ENCODE data around the gene FBXO47. TPM values are rescaled to one million over a fixed set of nuclear protein-coding genes. Genes with fewer than 3 reads are reported as not detected.
A peak's percentile ranks its signal among the peaks of the same experiment; 100 is the strongest.

FBXO47 gene
- total RNA-seq, 2 donors from 2014 or later: not detected

- Mint-ChIP-seq H3K27ac (peak overlapping the region; percentile 82), H3K4me3 (no peak overlapping the region), H3K27me3 (no peaks in the 10 kb centered on the region), H3K9me3 (no peaks in the 10 kb centered on the region), H3K4me1 (peaks cover 11% of the 10 kb centered on the region), H3K36me3 (ENCODE audit: low read depth) (peaks cover 86% of the 10 kb centered on the region)
- ATAC-seq (replicated peaks): no peak
Measured at GRCh38 chr17:38907930-38908675, 59.1 kb downstream of the FBXO47 start.

GRCh38 chr17:38906460-38907228 lies 60.6 kb downstream of the FBXO47 start:
- H3K36me3 Mint-ChIP-seq (ENCODE audit: low read depth): peaks cover 83% of the 10 kb centered on the region
- ATAC-seq (replicated peaks): no peak
- H3K4me1 Mint-ChIP-seq: peaks cover 14% of the 10 kb centered on the region
- H3K27me3 Mint-ChIP-seq: no peaks in the 10 kb centered on the region
- no peaks in the 10 kb centered on the region for H3K9me3 Mint-ChIP-seq
- H3K4me3 Mint-ChIP-seq: no peak overlapping the region
- H3K27ac Mint-ChIP-seq: peak overlapping the region; percentile 82

- Mint-ChIP-seq H3K4me3 (no peak overlapping the region), H3K27ac (peak overlapping the region; percentile 30), H3K27me3 (no peaks in the 10 kb centered on the region), H3K4me1 (peaks cover 20% of the 10 kb centered on the region), H3K36me3 (ENCODE audit: low read depth) (peaks cover 82% of the 10 kb centered on the region), H3K9me3 (no peaks in the 10 kb centered on the region)
- no peak for ATAC-seq (replicated peaks)
Measured at GRCh38 chr17:38905375-38905774, 61.8 kb downstream of the FBXO47 start.

GRCh38 chr17:38904892-38905291 lies 62.3 kb downstream of the FBXO47 start:
- Mint-ChIP-seq H3K9me3 (no peaks in the 10 kb centered on the region), H3K27me3 (no peaks in the 10 kb centered on the region), H3K4me1 (peaks cover 20% of the 10 kb centered on the region), H3K27ac (no peak overlapping the region), H3K4me3 (no peak overlapping the region), H3K36me3 (ENCODE audit: low read depth) (peaks cover 80% of the 10 kb centered on the region)
- no peak for ATAC-seq (replicated peaks)

- ATAC-seq (replicated peaks): no peak
- peaks cover 31% of the 10 kb centered on the region for H3K4me1 Mint-ChIP-seq
- peaks cover 86% of the 10 kb centered on the region for H3K36me3 Mint-ChIP-seq (ENCODE audit: low read depth)
- H3K27ac Mint-ChIP-seq: peak overlapping the region; percentile 16
- no peaks in the 10 kb centered on the region for H3K27me3 Mint-ChIP-seq
- H3K9me3 Mint-ChIP-seq: no peaks in the 10 kb centered on the region
- H3K4me3 Mint-ChIP-seq: no peak overlapping the region
Measured at GRCh38 chr17:38903404-38903803, 63.8 kb downstream of the FBXO47 start.

GRCh38 chr17:38900978-38901656 lies 66.1 kb downstream of the FBXO47 start:
- H3K4me3 Mint-ChIP-seq: peak overlapping the region; percentile 10

GRCh38 chr17:38899421-38899820 lies 67.8 kb downstream of the FBXO47 start:
- Mint-ChIP-seq H3K36me3 (ENCODE audit: low read depth) (peaks cover 76% of the 10 kb centered on the region), H3K27ac (peak overlapping the region; percentile 87), H3K27me3 (no peaks in the 10 kb centered on the region), H3K4me3 (peak overlapping the region; percentile 83), H3K9me3 (no peaks in the 10 kb centered on the region), H3K4me1 (peaks cover 37% of the 10 kb centered on the region)
- no peak for ATAC-seq (replicated peaks)

More at GRCh38 chr17:38900978-38901656, 66.1 kb downstream of the FBXO47 start:
- Mint-ChIP-seq H3K9me3 (no peaks in the 10 kb centered on the region), H3K4me1 (peaks cover 37% of the 10 kb centered on the region), H3K36me3 (ENCODE audit: low read depth) (peaks cover 82% of the 10 kb centered on the region), H3K27ac (peak overlapping the region; percentile 62), H3K27me3 (no peaks in the 10 kb centered on the region)
- ATAC-seq (replicated peaks): no peak

GRCh38 chr17:38898812-38899348 lies 68.3 kb downstream of the FBXO47 start:
- Mint-ChIP-seq H3K4me1 (peaks cover 37% of the 10 kb centered on the region), H3K9me3 (no peaks in the 10 kb centered on the region), H3K4me3 (peak overlapping the region; percentile 83), H3K27ac (peak overlapping the region; percentile 87), H3K27me3 (no peaks in the 10 kb centered on the region), H3K36me3 (ENCODE audit: low read depth) (peaks cover 76% of the 10 kb centered on the region)
- ATAC-seq (replicated peaks): peak; percentile 96

- Mint-ChIP-seq H3K36me3 (ENCODE audit: low read depth) (peaks cover 75% of the 10 kb centered on the region), H3K27me3 (no peaks in the 10 kb centered on the region), H3K9me3 (no peaks in the 10 kb centered on the region), H3K27ac (peak overlapping the region; percentile 87), H3K4me3 (peak overlapping the region; percentile 83), H3K4me1 (peaks cover 33% of the 10 kb centered on the region)
- peak; percentile 40 for ATAC-seq (replicated peaks)
Measured at GRCh38 chr17:38898291-38898679, 68.9 kb downstream of the FBXO47 start.

- no peaks in the 10 kb centered on the region for H3K9me3 Mint-ChIP-seq
- no peak for ATAC-seq (replicated peaks)
- peak overlapping the region; percentile 87 for H3K27ac Mint-ChIP-seq
- H3K4me3 Mint-ChIP-seq: peak overlapping the region; percentile 83
- H3K27me3 Mint-ChIP-seq: no peaks in the 10 kb centered on the region
- peaks cover 75% of the 10 kb centered on the region for H3K36me3 Mint-ChIP-seq (ENCODE audit: low read depth)
- H3K4me1 Mint-ChIP-seq: peaks cover 28% of the 10 kb centered on the region
Measured at GRCh38 chr17:38897671-38898290, 69.4 kb downstream of the FBXO47 start.

- H3K27me3 Mint-ChIP-seq: no peaks in the 10 kb centered on the region
- peaks cover 76% of the 10 kb centered on the region for H3K36me3 Mint-ChIP-seq (ENCODE audit: low read depth)
- no peaks in the 10 kb centered on the region for H3K9me3 Mint-ChIP-seq
- H3K4me1 Mint-ChIP-seq: peaks cover 28% of the 10 kb centered on the region
- no peak for ATAC-seq (replicated peaks)
- H3K27ac Mint-ChIP-seq: peak overlapping the region; percentile 87
- peak overlapping the region; percentile 83 for H3K4me3 Mint-ChIP-seq
Measured at GRCh38 chr17:38897176-38897575, 70.0 kb downstream of the FBXO47 start.

- no peak overlapping the region for H3K4me3 Mint-ChIP-seq
- ATAC-seq (replicated peaks): no peak
- peaks cover 33% of the 10 kb centered on the region for H3K4me1 Mint-ChIP-seq
- H3K27ac Mint-ChIP-seq: peak overlapping the region; percentile 43
- peaks cover 78% of the 10 kb centered on the region for H3K36me3 Mint-ChIP-seq (ENCODE audit: low read depth)
- H3K9me3 Mint-ChIP-seq: no peaks in the 10 kb centered on the region
- H3K27me3 Mint-ChIP-seq: no peaks in the 10 kb centered on the region
Measured at GRCh38 chr17:38896346-38896954, 70.8 kb downstream of the FBXO47 start.

- Mint-ChIP-seq H3K36me3 (ENCODE audit: low read depth) (peaks cover 79% of the 10 kb centered on the region), H3K4me3 (peak overlapping the region; percentile 35), H3K9me3 (no peaks in the 10 kb centered on the region)
Measured at GRCh38 chr17:38894276-38894675, 72.9 kb downstream of the FBXO47 start.

More at GRCh38 chr17:38894276-38894675, 72.9 kb downstream of the FBXO47 start:
- Mint-ChIP-seq H3K4me1 (peaks cover 33% of the 10 kb centered on the region), H3K27ac (peak overlapping the region; percentile 84), H3K27me3 (no peaks in the 10 kb centered on the region)
- ATAC-seq (replicated peaks): no peak

Data from activated T-helper 17 cell treated with anti-CD3 and anti-CD28 coated beads, Interleukin-2, amount 50 U/mL, for 72 hours (primary cell).